ENCODE results near the gene TNNT3. TPM values are rescaled to one million over a fixed set of nuclear protein-coding genes. Genes with fewer than 3 reads are reported as not detected.

TNNT3 gene
- total RNA-seq, 1 donor from 2014 or later: 1.3 TPM

DNA sequence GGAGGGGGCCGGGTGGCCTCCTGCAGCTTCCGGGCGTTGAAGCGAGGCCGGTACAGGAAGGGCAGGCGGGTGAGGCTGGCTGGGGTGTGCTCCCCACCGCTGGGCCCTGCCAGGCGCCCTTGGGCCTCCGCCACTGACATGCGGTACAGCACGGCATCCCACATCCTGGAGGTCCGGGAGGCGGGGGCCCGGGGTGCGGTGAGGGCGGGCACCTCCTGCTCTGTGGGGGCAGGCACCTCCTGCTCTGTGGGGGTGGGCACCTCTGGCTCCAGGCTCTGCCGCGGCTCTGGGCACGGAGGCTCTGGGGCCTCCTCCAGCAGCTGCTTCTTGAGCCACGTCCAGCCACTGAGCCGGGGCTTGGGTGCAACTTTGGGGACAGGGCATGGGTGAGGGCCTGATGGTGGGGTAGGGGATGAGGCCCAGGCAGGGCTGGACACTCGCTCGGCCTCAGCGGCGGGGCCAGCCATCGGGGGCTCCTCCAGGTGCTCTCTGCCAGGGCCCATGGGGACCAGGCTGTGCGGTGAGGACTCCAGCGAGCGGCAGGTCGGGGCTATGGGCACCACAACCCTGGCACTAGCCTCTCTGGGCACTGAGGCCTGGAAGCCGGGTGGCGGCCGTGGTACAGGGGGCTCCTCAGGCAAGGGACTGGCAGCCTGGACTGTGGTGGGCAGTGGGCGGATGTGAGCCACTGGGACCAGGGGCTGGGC is 30.1 kb upstream of the TNNT3 start:
- Mint-ChIP-seq H3K27me3 (ENCODE audit: low read depth) (no peaks in the 10 kb centered on the region), H3K36me3 (ENCODE audit: low read depth) (peaks cover 2% of the 10 kb centered on the region), H3K27ac (ENCODE audit: unreplicated experiment) (no peak overlapping the region), H3K4me1 (ENCODE audit: low read depth) (no peaks in the 10 kb centered on the region), H3K9me3 (ENCODE audit: low read depth) (no peaks in the 10 kb centered on the region), H3K4me3 (ENCODE audit: unreplicated experiment) (no peak overlapping the region)
- peak; percentile 90 for DNase-seq (ENCODE audit: low spot score)
- TF ChIP-seq, protein P1, sequence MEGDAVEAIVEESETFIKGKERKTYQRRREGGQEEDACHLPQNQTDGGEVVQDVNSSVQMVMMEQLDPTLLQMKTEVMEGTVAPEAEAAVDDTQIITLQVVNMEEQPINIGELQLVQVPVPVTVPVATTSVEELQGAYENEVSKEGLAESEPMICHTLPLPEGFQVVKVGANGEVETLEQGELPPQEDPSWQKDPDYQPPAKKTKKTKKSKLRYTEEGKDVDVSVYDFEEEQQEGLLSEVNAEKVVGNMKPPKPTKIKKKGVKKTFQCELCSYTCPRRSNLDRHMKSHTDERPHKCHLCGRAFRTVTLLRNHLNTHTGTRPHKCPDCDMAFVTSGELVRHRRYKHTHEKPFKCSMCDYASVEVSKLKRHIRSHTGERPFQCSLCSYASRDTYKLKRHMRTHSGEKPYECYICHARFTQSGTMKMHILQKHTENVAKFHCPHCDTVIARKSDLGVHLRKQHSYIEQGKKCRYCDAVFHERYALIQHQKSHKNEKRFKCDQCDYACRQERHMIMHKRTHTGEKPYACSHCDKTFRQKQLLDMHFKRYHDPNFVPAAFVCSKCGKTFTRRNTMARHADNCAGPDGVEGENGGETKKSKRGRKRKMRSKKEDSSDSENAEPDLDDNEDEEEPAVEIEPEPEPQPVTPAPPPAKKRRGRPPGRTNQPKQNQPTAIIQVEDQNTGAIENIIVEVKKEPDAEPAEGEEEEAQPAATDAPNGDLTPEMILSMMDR (IDR thresholded peaks at IDR 0.05): no peak

DNA sequence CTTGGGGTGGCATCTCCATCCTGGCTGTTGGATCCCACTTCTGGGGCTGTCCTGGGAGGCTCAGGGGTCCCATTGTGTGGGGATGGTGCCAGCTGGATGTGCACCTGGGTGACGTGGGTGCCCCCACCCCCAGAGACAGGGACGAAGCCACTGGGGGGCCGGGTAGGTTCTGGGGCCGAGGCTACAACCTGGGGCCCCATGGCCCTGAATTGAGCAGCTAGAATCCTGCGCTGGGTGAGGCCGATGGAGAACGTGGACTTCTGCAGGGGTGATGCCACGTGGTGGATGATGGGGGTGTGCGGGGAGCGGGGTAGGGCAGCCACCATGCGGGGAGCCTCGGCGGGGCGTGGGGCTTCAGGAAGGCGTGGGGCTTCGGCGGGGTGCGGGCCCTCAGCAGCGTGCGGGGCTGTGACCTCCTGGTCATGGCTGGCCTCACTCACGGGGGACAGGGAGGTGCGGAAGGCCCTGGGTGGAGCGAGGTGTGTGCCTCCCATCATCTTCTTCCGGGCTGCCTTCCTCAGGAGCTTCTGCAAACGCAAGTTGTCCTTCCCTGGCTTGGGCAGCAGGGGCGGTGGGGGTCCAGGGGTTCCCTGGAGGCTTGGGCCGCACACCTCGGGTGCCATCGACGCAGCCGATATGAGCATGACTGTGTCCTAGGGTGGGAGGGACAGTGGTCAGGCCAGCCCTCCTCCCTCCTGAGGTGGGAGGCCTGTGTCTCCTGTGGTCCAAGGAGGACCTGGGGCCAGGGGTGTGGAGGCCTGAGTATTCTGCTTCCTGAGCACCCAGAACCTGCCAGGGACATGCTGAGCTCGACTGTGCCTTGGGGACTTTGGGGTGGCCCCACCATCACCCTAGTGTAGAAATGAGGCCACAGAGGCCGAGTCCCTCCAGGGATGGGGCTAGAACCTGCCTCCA is 29.3 kb upstream of the TNNT3 start:
- peaks cover 2% of the 10 kb centered on the region for H3K36me3 Mint-ChIP-seq (ENCODE audit: low read depth)
- H3K27ac Mint-ChIP-seq (ENCODE audit: unreplicated experiment): no peak overlapping the region
- H3K27me3 Mint-ChIP-seq (ENCODE audit: low read depth): no peaks in the 10 kb centered on the region
- H3K9me3 Mint-ChIP-seq (ENCODE audit: low read depth): no peaks in the 10 kb centered on the region
- peak; percentile 92 for DNase-seq (ENCODE audit: low spot score)
- no peak overlapping the region for H3K4me3 Mint-ChIP-seq (ENCODE audit: unreplicated experiment)
- TF ChIP-seq, protein P1 (IDR thresholded peaks at IDR 0.05): no peak
- no peaks in the 10 kb centered on the region for H3K4me1 Mint-ChIP-seq (ENCODE audit: low read depth)

DNA sequence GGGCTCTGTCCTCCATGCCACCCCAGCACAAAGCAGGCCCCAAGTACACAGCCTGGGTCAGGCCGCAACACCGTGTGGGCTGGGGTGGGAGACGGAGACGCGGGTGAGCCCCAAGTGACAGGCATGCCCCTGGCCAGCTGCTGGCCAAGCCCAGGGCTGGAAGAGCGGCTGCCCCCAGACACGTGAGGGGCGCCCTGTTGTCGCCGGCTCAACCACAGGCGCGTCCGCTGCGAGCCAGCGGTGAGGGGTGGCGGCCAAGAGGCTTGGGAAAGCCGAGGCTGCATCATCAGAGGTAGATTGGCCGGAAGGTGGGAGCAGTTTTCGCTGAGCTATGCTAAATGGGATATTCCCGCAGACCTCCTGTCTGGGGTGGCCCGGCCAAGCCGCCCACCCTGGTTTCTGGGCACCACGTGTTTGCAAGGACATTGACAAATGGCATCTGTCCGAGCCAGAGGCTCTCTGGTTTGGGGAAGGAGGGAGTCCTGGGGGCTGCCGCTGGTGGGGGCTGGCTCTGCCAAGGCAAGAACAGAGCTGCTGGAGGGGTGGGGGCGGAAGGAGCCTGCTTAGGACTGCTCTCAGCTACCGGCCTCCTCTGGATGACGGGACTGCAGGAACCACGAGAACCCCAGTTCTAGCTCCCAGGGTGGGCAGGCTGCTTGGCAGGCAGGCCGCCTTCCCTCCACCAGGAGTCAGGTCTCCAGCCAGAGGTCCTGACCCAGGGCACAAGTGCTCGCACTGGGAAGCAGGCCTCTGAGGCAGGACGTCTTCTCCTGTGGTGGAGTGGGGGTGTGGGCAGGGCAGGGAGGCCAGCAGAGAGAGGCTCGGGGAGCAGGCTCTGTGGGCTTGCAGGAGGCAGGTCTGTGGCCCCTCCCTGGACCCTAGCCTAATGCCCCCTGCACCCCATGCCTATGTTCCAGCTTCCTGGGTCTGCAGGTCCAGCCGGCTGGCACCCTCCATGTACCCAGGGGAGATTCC is 28.4 kb upstream of the TNNT3 start:
- no peak overlapping the region for H3K4me3 Mint-ChIP-seq (ENCODE audit: unreplicated experiment)
- peak; percentile 83 for DNase-seq (ENCODE audit: low spot score)
- H3K36me3 Mint-ChIP-seq (ENCODE audit: low read depth): peaks cover 2% of the 10 kb centered on the region
- H3K27me3 Mint-ChIP-seq (ENCODE audit: low read depth): peaks cover 2% of the 10 kb centered on the region
- H3K9me3 Mint-ChIP-seq (ENCODE audit: low read depth): no peaks in the 10 kb centered on the region
- H3K4me1 Mint-ChIP-seq (ENCODE audit: low read depth): no peaks in the 10 kb centered on the region
- no peak overlapping the region for H3K27ac Mint-ChIP-seq (ENCODE audit: unreplicated experiment)
- TF ChIP-seq, protein P1 (IDR thresholded peaks at IDR 0.05): no peak

DNA sequence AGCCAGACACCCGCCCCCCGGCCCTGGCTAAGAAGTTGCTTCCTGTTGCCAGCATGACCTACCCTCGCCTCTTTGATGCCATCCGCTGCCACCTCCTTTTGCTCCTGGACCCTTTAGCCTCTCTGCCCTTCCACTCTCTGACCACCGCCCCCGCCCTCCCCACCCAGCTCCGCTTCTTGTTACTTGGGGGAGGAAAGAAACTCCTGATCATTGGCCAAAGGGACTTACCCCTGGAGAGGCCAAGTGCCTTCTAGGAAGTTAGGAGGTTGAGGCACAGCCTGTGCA is 27.7 kb upstream of the TNNT3 start, which contains the start of gene PRR33:
TSS of gene PRR33 (minus strand) at position 65 of the 285 bp plus-strand sequence. CDS start 1,311 bp downstream, outside the sequence.
- Mint-ChIP-seq H3K4me3 (ENCODE audit: unreplicated experiment) (no peak within 1 kb of the TSS), H3K9me3 (ENCODE audit: low read depth) (no peaks in the 10 kb centered on the region), H3K27me3 (ENCODE audit: low read depth) (peaks cover 6% of the 10 kb centered on the region), H3K36me3 (ENCODE audit: low read depth) (peaks cover 2% of the 10 kb centered on the region), H3K4me1 (ENCODE audit: low read depth) (no peaks in the 10 kb centered on the region), H3K27ac (ENCODE audit: unreplicated experiment) (no peak within 1 kb of the TSS)
- DNase-seq (ENCODE audit: low spot score): no peak
- TF ChIP-seq, protein P1 (IDR thresholded peaks at IDR 0.05): no peak
